Liver (tissue), 9 donors: Measurements from ENCODE around the gene ZNF735. TPM values are rescaled to one million over a fixed set of nuclear protein-coding genes. Genes with fewer than 3 reads are reported as not detected.
"Not testable (repeated sequence)": the region's sequence is repeated elsewhere in the genome, so short reads cannot be mapped to it uniquely, and the experiment has no call there.

Experiments used
- DNase-seq: peaks from one replicate; pipeline ENCODE4 v3.0.0-alpha.2; 2017; ENCODE audit warnings: low spot score
- H3K27ac ChIP-seq, 2 donors: one replicate each; pipeline ENCODE4 v1.7.0; 2013; ENCODE audit warnings: inconsistent platforms in 2 of 2, low read length in 2 of 2, control low read depth in 1 of 2, low read depth in 1 of 2, mild to moderate bottlenecking in 1 of 2
- H3K27me3 ChIP-seq, 4 donors: one replicate each; pipeline versions ENCODE4 v1.6.1 to v1.7.0; 2013; ENCODE audit warnings: low read length in 3 of 4, inconsistent platforms in 1 of 4, mild to moderate bottlenecking in 1 of 4, moderate library complexity in 1 of 4; ENCODE audit not compliant: control insufficient read depth in 4 of 4, insufficient read depth in 4 of 4
- H3K36me3 ChIP-seq, 4 donors: one replicate each; pipeline versions ENCODE4 v1.6.1 to v1.7.0; 2013; ENCODE audit warnings: low read length in 3 of 4, mild to moderate bottlenecking in 3 of 4, low read depth in 1 of 4, moderate library complexity in 1 of 4; ENCODE audit not compliant: control insufficient read depth in 4 of 4, insufficient read depth in 3 of 4
- H3K4me1 ChIP-seq, 4 donors: one replicate each; pipeline versions ENCODE4 v1.6.1 to v1.7.0; 2013; ENCODE audit warnings: low read length in 3 of 4, mild to moderate bottlenecking in 3 of 4, moderate library complexity in 1 of 4; ENCODE audit not compliant: control insufficient read depth in 4 of 4, insufficient read depth in 4 of 4
- H3K4me3 ChIP-seq, 3 donors: one replicate each; pipeline versions ENCODE4 v1.6.1 to v1.7.0; 2013; ENCODE audit warnings: low read length in 3 of 3, control low read depth in 1 of 3, low read depth in 1 of 3, mild to moderate bottlenecking in 1 of 3
- H3K9ac ChIP-seq, 2 donors: one replicate each; pipeline ENCODE4 v1.7.0; 2013; ENCODE audit warnings: low read length in 2 of 2, mild to moderate bottlenecking in 2 of 2, moderate library complexity in 2 of 2, control low read depth in 1 of 2, low read depth in 1 of 2
- H3K9me3 ChIP-seq, 4 donors: one replicate each; pipeline versions ENCODE4 v1.6.1 to v1.7.0; 2013; ENCODE audit warnings: low read length in 3 of 4; ENCODE audit not compliant: control insufficient read depth in 4 of 4
- FOXA1 ChIP-seq: IDR thresholded peaks from 2 replicates; pipeline ENCODE4 v1.6.1; 2016; ENCODE audit warnings: antibody characterized with exemption
- FOXA2 ChIP-seq: IDR thresholded peaks from 2 replicates; pipeline ENCODE4 v1.6.1; 2016; ENCODE audit warnings: antibody characterized with exemption
- GABPA ChIP-seq, 2 donors: IDR thresholded peaks in 1 of 2; conservative IDR thresholded peaks in 1 of 2; 2 replicates each; pipeline ENCODE4 v1.6.1; 2016; ENCODE audit warnings: antibody characterized with exemption in 2 of 2, mild to moderate bottlenecking in 1 of 2, moderate library complexity in 1 of 2
- HNF4A ChIP-seq, 2 donors: conservative IDR thresholded peaks; 2 replicates each; pipeline ENCODE4 v1.6.1; 2016; ENCODE audit warnings: antibody characterized with exemption in 2 of 2, mild to moderate bottlenecking in 2 of 2
- HNF4G ChIP-seq: IDR thresholded peaks from 2 replicates; pipeline ENCODE4 v1.6.1; 2016; ENCODE audit warnings: antibody characterized with exemption
- JUND ChIP-seq, 2 donors: IDR thresholded peaks; 2 replicates each; pipeline ENCODE4 v1.6.1; 2016; ENCODE audit warnings: antibody characterized with exemption in 2 of 2
- NR2F2 ChIP-seq: IDR thresholded peaks from 2 replicates; pipeline ENCODE4 v1.6.1; 2016; ENCODE audit warnings: antibody characterized with exemption
- RAD21 ChIP-seq, 2 donors: IDR thresholded peaks; 2 replicates each; pipeline ENCODE4 v1.6.1; 2016; ENCODE audit warnings: antibody characterized with exemption in 2 of 2, mild to moderate bottlenecking in 2 of 2
- RXRA ChIP-seq, 2 donors: IDR thresholded peaks; 2 replicates each; pipeline ENCODE4 v1.6.1; 2017 to 2018; ENCODE audit warnings: antibody characterized with exemption in 2 of 2, mild to moderate bottlenecking in 1 of 2
- SP1 ChIP-seq: IDR thresholded peaks from 2 replicates; pipeline ENCODE4 v1.6.1; 2018; ENCODE audit warnings: antibody characterized with exemption, mild to moderate bottlenecking
- TAF1 ChIP-seq: conservative IDR thresholded peaks from 2 replicates; pipeline ENCODE4 v1.6.1; 2016; ENCODE audit warnings: antibody characterized with exemption, mild to moderate bottlenecking
- YY1 ChIP-seq: IDR thresholded peaks from 2 replicates; pipeline ENCODE4 v1.6.1; 2016; ENCODE audit warnings: antibody characterized with exemption, mild to moderate bottlenecking
- WGBS: extraction: QIAGEN DNeasy Blood & Tissue Kit; methylation state at CpG from one replicate; pipeline ENCODE4 v1.1.7; 2013; 5-methylcytosine and 5-hydroxymethylcytosine counted together
- polyA plus RNA-seq, 2 donors: library from polyadenylated mRNA; stranded (reverse) in 1 of 2; unstranded in 1 of 2; fragments of 200-250 nt in 1 of 2; fragments of >200 nt in 1 of 2; fragmentation: Nextera tagmentation in 1 of 2; extraction: Ambion mirVana in 1 of 2; gene quantifications; one replicate each; pipeline versions ENCODE4 v1.2.1 to v1.2.3, GENCODE V29; 2013 to 2015
- total RNA-seq, 2 donors: library from RNA; depleted of rRNA; stranded (reverse); fragments of >200 nt; gene quantifications; one replicate each; pipeline ENCODE4 v1.2.3, GENCODE V29; 2014
- TF ChIP-seq, protein P1 (sequence below): IDR thresholded peaks from 2 replicates; pipeline ENCODE4 v1.6.1; 2016; ENCODE audit warnings: antibody characterized with exemption
- TF ChIP-seq, protein P2 (sequence below): IDR thresholded peaks from 2 replicates; pipeline ENCODE4 v1.6.1; 2016; ENCODE audit warnings: antibody characterized with exemption
- TF ChIP-seq, protein P3 (sequence below): fragments of 150-350 bp; IDR thresholded peaks from 2 replicates; pipeline ENCODE4 v1.5.1; 2017; ENCODE audit warnings: improper control_type of control experiment, low read depth, low read length; ENCODE audit not compliant: missing input control
- TF ChIP-seq, protein P4 (sequence below): IDR thresholded peaks from 2 replicates; pipeline ENCODE4 v1.6.1; 2016; ENCODE audit warnings: antibody characterized with exemption
- TF ChIP-seq, protein P5 (sequence below): IDR thresholded peaks from 2 replicates; pipeline ENCODE4 v1.6.1; 2016; ENCODE audit warnings: antibody characterized with exemption, mild to moderate bottlenecking
- donor health status: healthy.
- donor health status: healthy.
- donor health status: healthy.
- donor health status: healthy.
- donor health status: healthy.

The ZNF735 gene
- total RNA-seq (not detected), polyA plus RNA-seq (not detected)

DNA sequence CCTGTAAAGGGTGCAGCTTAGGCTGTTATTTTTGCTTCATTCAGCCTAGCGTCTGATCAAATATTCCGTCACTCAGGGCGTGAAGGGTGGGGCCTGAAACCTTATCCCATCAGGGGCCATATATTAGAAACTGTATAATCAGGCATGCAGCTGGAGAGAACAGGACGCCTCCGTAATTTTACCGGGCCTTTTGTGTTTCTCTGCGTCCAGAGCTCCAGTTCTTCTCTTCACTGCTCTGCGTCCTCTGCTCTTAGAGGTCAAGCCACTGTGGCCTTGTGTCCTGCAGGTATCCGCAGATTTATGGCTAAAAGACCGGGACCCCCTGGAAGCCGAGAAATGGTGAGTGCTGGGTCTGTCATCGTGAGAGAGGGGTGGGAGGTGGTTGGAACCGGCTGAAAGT, at the start of gene ZNF735:
TSS of gene ZNF735 (plus strand) at position 301 of the 400 bp plus-strand sequence. CDS start at position 301, 0 bp downstream.
- H3K27me3 ChIP-seq = no peaks in the 10 kb centered on the region
- 86% methylated on average over 13 of the region's 13 CpGs for WGBS
- no peak within 1 kb of the TSS for H3K9ac ChIP-seq
- H3K36me3 ChIP-seq = no peaks in the 10 kb centered on the region
- TF ChIP-seq YY1 = no peak
- TF ChIP-seq FOXA1 = no peak
- no peak for TF ChIP-seq FOXA2
- TF ChIP-seq, protein P1, sequence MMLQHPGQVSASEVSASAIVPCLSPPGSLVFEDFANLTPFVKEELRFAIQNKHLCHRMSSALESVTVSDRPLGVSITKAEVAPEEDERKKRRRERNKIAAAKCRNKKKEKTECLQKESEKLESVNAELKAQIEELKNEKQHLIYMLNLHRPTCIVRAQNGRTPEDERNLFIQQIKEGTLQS = no peak
- TF ChIP-seq NR2F2 = no peak
- TF ChIP-seq, protein P2, sequence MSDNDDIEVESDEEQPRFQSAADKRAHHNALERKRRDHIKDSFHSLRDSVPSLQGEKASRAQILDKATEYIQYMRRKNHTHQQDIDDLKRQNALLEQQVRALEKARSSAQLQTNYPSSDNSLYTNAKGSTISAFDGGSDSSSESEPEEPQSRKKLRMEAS = no peak
- TF ChIP-seq TAF1 = no peak
- TF ChIP-seq, protein P3, sequence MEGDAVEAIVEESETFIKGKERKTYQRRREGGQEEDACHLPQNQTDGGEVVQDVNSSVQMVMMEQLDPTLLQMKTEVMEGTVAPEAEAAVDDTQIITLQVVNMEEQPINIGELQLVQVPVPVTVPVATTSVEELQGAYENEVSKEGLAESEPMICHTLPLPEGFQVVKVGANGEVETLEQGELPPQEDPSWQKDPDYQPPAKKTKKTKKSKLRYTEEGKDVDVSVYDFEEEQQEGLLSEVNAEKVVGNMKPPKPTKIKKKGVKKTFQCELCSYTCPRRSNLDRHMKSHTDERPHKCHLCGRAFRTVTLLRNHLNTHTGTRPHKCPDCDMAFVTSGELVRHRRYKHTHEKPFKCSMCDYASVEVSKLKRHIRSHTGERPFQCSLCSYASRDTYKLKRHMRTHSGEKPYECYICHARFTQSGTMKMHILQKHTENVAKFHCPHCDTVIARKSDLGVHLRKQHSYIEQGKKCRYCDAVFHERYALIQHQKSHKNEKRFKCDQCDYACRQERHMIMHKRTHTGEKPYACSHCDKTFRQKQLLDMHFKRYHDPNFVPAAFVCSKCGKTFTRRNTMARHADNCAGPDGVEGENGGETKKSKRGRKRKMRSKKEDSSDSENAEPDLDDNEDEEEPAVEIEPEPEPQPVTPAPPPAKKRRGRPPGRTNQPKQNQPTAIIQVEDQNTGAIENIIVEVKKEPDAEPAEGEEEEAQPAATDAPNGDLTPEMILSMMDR = no peak
- no peak for TF ChIP-seq SP1
- TF ChIP-seq, protein P4, sequence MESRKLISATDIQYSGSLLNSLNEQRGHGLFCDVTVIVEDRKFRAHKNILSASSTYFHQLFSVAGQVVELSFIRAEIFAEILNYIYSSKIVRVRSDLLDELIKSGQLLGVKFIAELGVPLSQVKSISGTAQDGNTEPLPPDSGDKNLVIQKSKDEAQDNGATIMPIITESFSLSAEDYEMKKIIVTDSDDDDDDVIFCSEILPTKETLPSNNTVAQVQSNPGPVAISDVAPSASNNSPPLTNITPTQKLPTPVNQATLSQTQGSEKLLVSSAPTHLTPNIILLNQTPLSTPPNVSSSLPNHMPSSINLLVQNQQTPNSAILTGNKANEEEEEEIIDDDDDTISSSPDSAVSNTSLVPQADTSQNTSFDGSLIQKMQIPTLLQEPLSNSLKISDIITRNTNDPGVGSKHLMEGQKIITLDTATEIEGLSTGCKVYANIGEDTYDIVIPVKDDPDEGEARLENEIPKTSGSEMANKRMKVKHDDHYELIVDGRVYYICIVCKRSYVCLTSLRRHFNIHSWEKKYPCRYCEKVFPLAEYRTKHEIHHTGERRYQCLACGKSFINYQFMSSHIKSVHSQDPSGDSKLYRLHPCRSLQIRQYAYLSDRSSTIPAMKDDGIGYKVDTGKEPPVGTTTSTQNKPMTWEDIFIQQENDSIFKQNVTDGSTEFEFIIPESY = no peak
- TF ChIP-seq JUND (IDR thresholded peaks at IDR 0.05) = no peak
- TF ChIP-seq RXRA (IDR thresholded peaks at IDR 0.05) = no peak
- no peak for TF ChIP-seq RAD21 (IDR thresholded peaks at IDR 0.05)
- TF ChIP-seq HNF4G = no peak
- TF ChIP-seq GABPA (IDR thresholded peaks at IDR 0.05 in 1 of 2, conservative IDR thresholded peaks at IDR 0.05 in 1 of 2) = no peak
- TF ChIP-seq, protein P5, sequence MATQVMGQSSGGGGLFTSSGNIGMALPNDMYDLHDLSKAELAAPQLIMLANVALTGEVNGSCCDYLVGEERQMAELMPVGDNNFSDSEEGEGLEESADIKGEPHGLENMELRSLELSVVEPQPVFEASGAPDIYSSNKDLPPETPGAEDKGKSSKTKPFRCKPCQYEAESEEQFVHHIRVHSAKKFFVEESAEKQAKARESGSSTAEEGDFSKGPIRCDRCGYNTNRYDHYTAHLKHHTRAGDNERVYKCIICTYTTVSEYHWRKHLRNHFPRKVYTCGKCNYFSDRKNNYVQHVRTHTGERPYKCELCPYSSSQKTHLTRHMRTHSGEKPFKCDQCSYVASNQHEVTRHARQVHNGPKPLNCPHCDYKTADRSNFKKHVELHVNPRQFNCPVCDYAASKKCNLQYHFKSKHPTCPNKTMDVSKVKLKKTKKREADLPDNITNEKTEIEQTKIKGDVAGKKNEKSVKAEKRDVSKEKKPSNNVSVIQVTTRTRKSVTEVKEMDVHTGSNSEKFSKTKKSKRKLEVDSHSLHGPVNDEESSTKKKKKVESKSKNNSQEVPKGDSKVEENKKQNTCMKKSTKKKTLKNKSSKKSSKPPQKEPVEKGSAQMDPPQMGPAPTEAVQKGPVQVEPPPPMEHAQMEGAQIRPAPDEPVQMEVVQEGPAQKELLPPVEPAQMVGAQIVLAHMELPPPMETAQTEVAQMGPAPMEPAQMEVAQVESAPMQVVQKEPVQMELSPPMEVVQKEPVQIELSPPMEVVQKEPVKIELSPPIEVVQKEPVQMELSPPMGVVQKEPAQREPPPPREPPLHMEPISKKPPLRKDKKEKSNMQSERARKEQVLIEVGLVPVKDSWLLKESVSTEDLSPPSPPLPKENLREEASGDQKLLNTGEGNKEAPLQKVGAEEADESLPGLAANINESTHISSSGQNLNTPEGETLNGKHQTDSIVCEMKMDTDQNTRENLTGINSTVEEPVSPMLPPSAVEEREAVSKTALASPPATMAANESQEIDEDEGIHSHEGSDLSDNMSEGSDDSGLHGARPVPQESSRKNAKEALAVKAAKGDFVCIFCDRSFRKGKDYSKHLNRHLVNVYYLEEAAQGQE = no peak
- TF ChIP-seq HNF4A (conservative IDR thresholded peaks at IDR 0.05) = no peak
- no peak for DNase-seq
- peaks cover 0 to 21% (median 3%) of the 10 kb centered on the region in 4 donors for H3K9me3 ChIP-seq
- no peak within 1 kb of the TSS for H3K4me3 ChIP-seq
- no peaks in the 10 kb centered on the region for H3K4me1 ChIP-seq
- no peak within 1 kb of the TSS for H3K27ac ChIP-seq

DNA sequence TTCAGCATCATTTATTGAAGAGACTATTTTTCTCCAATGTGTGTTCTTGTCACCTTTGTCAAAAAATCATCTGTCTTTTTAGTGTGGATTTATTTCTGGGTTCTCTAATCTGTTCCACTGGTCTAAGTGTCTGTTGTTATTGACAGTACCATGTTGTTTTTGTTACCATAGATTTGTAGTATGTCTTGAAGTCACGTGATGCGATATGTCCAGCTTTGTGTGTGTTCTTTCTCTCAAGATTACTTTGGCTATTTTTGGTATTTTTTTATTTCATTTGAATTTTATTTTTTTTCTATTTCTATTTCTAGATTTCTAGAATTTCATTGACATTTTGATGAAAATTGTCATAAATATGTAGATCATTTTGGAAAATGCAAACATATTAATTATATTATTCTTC, 36.0 kb upstream of the ZNF735 start:
- peaks cover 0 to 14% (median 1%) of the 10 kb centered on the region in 4 donors for H3K9me3 ChIP-seq
- 71% methylated on average over 2 of the region's 2 CpGs for WGBS
- H3K27ac ChIP-seq, H3K9ac ChIP-seq, DNase-seq, H3K4me1 ChIP-seq, H3K27me3 ChIP-seq, H3K36me3 ChIP-seq, H3K4me3 ChIP-seq: not testable (repeated sequence)
